K562 (cell line): ENCODE measurements around the gene CENPX. TPM values are rescaled to one million over a fixed set of nuclear protein-coding genes. Genes with fewer than 3 reads are reported as not detected.

Experiments used
- BCOR ChIP-seq: fragments of 450-650 bp; IDR thresholded peaks from 2 replicates; pipeline ENCODE4 v1.6.1; 2016
- CBFA2T3 ChIP-seq: fragments of 450-650 bp; IDR thresholded peaks from 2 replicates; pipeline ENCODE4 v1.6.1; 2017
- CXXC5 ChIP-seq: fragments of 250-450 bp; sonication (Bioruptor Pico); IDR thresholded peaks from 2 replicates; pipeline ENCODE4 v1.8.0; 2022; ENCODE audit warnings: inconsistent platforms, mild to moderate bottlenecking, moderate library complexity
- ELF2 ChIP-seq: fragments of 250-450 bp; sonication (Bioruptor Pico); IDR thresholded peaks from 2 replicates; pipeline ENCODE4 v1.5.0; 2021; ENCODE audit warnings: mild to moderate bottlenecking
- ELF4 ChIP-seq: fragments of 450-650 bp; formaldehyde crosslinking; IDR thresholded peaks from 2 replicates; pipeline ENCODE4 v1.4.0; 2022; ENCODE audit warnings: missing genetic modification characterization
- ETS2 ChIP-seq: IDR thresholded peaks from 2 replicates; pipeline ENCODE4 v1.6.1; 2016; ENCODE audit warnings: borderline replicate concordance, missing genetic modification characterization, mild to moderate bottlenecking, moderate library complexity, missing compliant biosample characterization; ENCODE audit not compliant: poor library complexity, severe bottlenecking
- HIVEP1 ChIP-seq: fragments of 250-450 bp; sonication (Bioruptor Pico); IDR thresholded peaks from 2 replicates; pipeline ENCODE4 v1.4.0; 2020; ENCODE audit warnings: mild to moderate bottlenecking
- MAZ ChIP-seq, 2 experiments: fragments of 450-650 bp in 1 of 2; sonication (generic) in 1 of 2; formaldehyde crosslinking; IDR thresholded peaks in 1 of 2; conservative IDR thresholded peaks in 1 of 2; 2 replicates each; pipeline versions ENCODE4 v1.4.0 to v1.5.0; 2020; ENCODE audit warnings: mild to moderate bottlenecking in 1 of 2, missing genetic modification reagents in 1 of 2
- MCM5 ChIP-seq: fragments of 450-650 bp; IDR thresholded peaks from 2 replicates; pipeline ENCODE4 v1.6.1; 2016; ENCODE audit warnings: low read depth
- NRF1 ChIP-seq, 2 experiments: fragments of 450-650 bp; IDR thresholded peaks in 1 of 2; conservative IDR thresholded peaks in 1 of 2; 2 replicates each; pipeline ENCODE4 v1.6.1; 2014; ENCODE audit warnings: mild to moderate bottlenecking in 2 of 2
- PPARD ChIP-seq: fragments of 250-450 bp; sonication (Bioruptor Pico); IDR thresholded peaks from 2 replicates; pipeline ENCODE4 v1.8.0; 2022; ENCODE audit warnings: inconsistent platforms, mild to moderate bottlenecking, moderate library complexity
- YY1 ChIP-seq, 3 experiments: IDR thresholded peaks; 2 replicates each; pipeline ENCODE4 v1.6.1; 2011; ENCODE audit warnings: low read length in 2 of 3, mild to moderate bottlenecking in 2 of 3, moderate library complexity in 2 of 3, borderline replicate concordance in 1 of 3, control low read depth in 1 of 3, low read depth in 1 of 3; ENCODE audit not compliant: insufficient read depth in 3 of 3, insufficient replicate concordance in 2 of 3, control insufficient read depth in 1 of 3, insufficient read length in 1 of 3; ENCODE audit errors: extremely low read depth in 1 of 3
- ZBTB49 ChIP-seq: sonication (generic); formaldehyde crosslinking; IDR thresholded peaks from 2 replicates; pipeline ENCODE4 v1.8.0; 2022; ENCODE audit warnings: missing genetic modification reagents, mild to moderate bottlenecking, borderline replicate concordance
- ZBTB9 ChIP-seq: fragments of 450-650 bp; formaldehyde crosslinking; IDR thresholded peaks from 2 replicates; pipeline ENCODE4 v1.4.0; 2020; ENCODE audit warnings: mild to moderate bottlenecking, moderate library complexity
- ZNF217 ChIP-seq: sonication (generic); formaldehyde crosslinking; IDR thresholded peaks from 2 replicates; pipeline ENCODE4 v1.8.0; 2022; ENCODE audit warnings: mild to moderate bottlenecking, missing genetic modification reagents
- ZNF655 ChIP-seq: fragments of 250-450 bp; sonication (Bioruptor Pico); IDR thresholded peaks from 2 replicates; pipeline ENCODE4 v1.5.0; 2021
- polyA plus RNA-seq, 8 experiments: library from polyadenylated mRNA; depleted of rRNA in 4 of 8; stranded (reverse) in 5 of 8; unstranded in 3 of 8; fragments of >200 nt; fragmentation: Nextera tagmentation in 2 of 8; fragmentation: Illumina TruSeq in 1 of 8; extraction: Ambion mirVana in 2 of 8; extraction: Trizol in 1 of 8; gene quantifications; 2 replicates each; pipeline versions ENCODE4 v1.2.1 to v1.2.3, GENCODE V29; 2011 to 2014; ENCODE audit warnings: inconsistent platforms in 1 of 8, missing spikeins in 1 of 8
- total RNA-seq, 7 experiments: library from RNA; depleted of rRNA in 6 of 7; stranded (reverse); fragments of >200 nt in 6 of 7; fragmentation: Illumina TruSeq in 2 of 7; extraction: Trizol in 2 of 7; gene quantifications; 2 replicates each; pipeline versions ENCODE4 v1.2.1 to v1.2.3, GENCODE V29; 2011 to 2021; ENCODE audit warnings: low replicate concordance in 1 of 7
- TF ChIP-seq, protein P1 (sequence below): fragments of 200-800 bp; sonication (Bioruptor generic); IDR thresholded peaks from 2 replicates; pipeline ENCODE4 v1.6.1; 2016; ENCODE audit warnings: missing genetic modification characterization, missing compliant biosample characterization

The CENPX gene
- total and polyA plus RNA-seq, 9 of the 15 experiments (the other 6 are each of a cell fraction or from before 2014, with no cell fraction given), result 32.7 to 352 (median 127) TPM

- no peak for TF ChIP-seq ZBTB49 (CRISPR knock-in tag)
- TF ChIP-seq ZNF217 (CRISPR knock-in tag), result no peak
- TF ChIP-seq ELF4 (CRISPR knock-in tag), result 0 out of 2 replicates have a peak, but pooled peaks have one; percentile 56
- peak; percentile 99 for TF ChIP-seq CXXC5 (CRISPR knock-in tag)
- TF ChIP-seq BCOR, result no peak
- TF ChIP-seq, protein P1, sequence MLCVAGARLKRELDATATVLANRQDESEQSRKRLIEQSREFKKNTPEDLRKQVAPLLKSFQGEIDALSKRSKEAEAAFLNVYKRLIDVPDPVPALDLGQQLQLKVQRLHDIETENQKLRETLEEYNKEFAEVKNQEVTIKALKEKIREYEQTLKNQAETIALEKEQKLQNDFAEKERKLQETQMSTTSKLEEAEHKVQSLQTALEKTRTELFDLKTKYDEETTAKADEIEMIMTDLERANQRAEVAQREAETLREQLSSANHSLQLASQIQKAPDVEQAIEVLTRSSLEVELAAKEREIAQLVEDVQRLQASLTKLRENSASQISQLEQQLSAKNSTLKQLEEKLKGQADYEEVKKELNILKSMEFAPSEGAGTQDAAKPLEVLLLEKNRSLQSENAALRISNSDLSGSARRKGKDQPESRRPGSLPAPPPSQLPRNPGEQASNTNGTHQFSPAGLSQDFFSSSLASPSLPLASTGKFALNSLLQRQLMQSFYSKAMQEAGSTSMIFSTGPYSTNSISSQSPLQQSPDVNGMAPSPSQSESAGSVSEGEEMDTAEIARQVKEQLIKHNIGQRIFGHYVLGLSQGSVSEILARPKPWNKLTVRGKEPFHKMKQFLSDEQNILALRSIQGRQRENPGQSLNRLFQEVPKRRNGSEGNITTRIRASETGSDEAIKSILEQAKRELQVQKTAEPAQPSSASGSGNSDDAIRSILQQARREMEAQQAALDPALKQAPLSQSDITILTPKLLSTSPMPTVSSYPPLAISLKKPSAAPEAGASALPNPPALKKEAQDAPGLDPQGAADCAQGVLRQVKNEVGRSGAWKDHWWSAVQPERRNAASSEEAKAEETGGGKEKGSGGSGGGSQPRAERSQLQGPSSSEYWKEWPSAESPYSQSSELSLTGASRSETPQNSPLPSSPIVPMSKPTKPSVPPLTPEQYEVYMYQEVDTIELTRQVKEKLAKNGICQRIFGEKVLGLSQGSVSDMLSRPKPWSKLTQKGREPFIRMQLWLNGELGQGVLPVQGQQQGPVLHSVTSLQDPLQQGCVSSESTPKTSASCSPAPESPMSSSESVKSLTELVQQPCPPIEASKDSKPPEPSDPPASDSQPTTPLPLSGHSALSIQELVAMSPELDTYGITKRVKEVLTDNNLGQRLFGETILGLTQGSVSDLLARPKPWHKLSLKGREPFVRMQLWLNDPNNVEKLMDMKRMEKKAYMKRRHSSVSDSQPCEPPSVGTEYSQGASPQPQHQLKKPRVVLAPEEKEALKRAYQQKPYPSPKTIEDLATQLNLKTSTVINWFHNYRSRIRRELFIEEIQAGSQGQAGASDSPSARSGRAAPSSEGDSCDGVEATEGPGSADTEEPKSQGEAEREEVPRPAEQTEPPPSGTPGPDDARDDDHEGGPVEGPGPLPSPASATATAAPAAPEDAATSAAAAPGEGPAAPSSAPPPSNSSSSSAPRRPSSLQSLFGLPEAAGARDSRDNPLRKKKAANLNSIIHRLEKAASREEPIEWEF (CRISPR knock-in tag), result no peak
- TF ChIP-seq ZBTB9, result peak; percentile 88
- 0 out of 4 replicates have a peak, but pooled peaks of 1 of the 2 experiments have one; percentile 11 for TF ChIP-seq NRF1 (conservative IDR thresholded peaks at IDR 0.05 in 1 of 2, IDR thresholded peaks at IDR 0.05 in 1 of 2)
- no peak for TF ChIP-seq MCM5
- peak; percentile 83 to 88 for TF ChIP-seq MAZ (CRISPR knock-in tag; conservative IDR thresholded peaks at IDR 0.05 in 1 of 2, IDR thresholded peaks at IDR 0.05 in 1 of 2)
- no peak for TF ChIP-seq ELF2
- no peak for TF ChIP-seq HIVEP1
- peak in 2 of 3 experiments; percentile 73 to 81 for TF ChIP-seq YY1 (IDR thresholded peaks at IDR 0.05; ENCODE audit: borderline replicate concordance in 1 of 3, control insufficient read depth in 1 of 3, extremely low read depth in 1 of 3, insufficient read depth in 3 of 3, insufficient read length in 1 of 3, insufficient replicate concordance in 2 of 3, low read depth in 1 of 3, low read length in 2 of 3)
- TF ChIP-seq CBFA2T3, result no peak
- TF ChIP-seq ETS2 (tag), result no peak
- no peak for TF ChIP-seq ZNF655 (CRISPR knock-in tag)
- TF ChIP-seq PPARD (CRISPR knock-in tag), result no peak
Observed at GRCh38 chr17:82065638-82066303, 43.1 kb upstream of the CENPX start, which contains the start of gene DUS1L (continued).
